Fibroblast of skin of scalp (primary cell): ENCODE measurements around the gene NSUN4.
"Not testable (repeated sequence)": the region's sequence is repeated elsewhere in the genome, so short reads cannot be mapped to it uniquely, and the experiment has no call there.

Experiments
- DNase-seq: peaks from one replicate; pipeline ENCODE4 v3.0.0-alpha.2; 2013

NSUN4 gene

GRCh38 chr1:46328182-46328581 is 12.4 kb upstream of the NSUN4 start:
- not testable (repeated sequence) for DNase-seq

GRCh38 chr1:46329807-46330206 is 10.8 kb upstream of the NSUN4 start:
- not testable (repeated sequence) for DNase-seq

GRCh38 chr1:46330381-46330780 is 10.2 kb upstream of the NSUN4 start:
- DNase-seq, result not testable (repeated sequence)

GRCh38 chr1:46331786-46332540 is 8.6 kb upstream of the NSUN4 start:
- not testable (repeated sequence) for DNase-seq

- peak; percentile 27 for DNase-seq
Measured at GRCh38 chr1:46333300-46334029, 7.1 kb upstream of the NSUN4 start.

- no peak for DNase-seq
Measured at GRCh38 chr1:46334030-46334384, 6.6 kb upstream of the NSUN4 start.

GRCh38 chr1:46335081-46335480 is 5.5 kb upstream of the NSUN4 start:
- no peak for DNase-seq

GRCh38 chr1:46337409-46337808 is 3.2 kb upstream of the NSUN4 start:
- DNase-seq, result not testable (repeated sequence)

GRCh38 chr1:46341222-46342083 is 846 bp downstream of the NSUN4 start:
- no peak for DNase-seq

GRCh38 chr1:46342084-46342656 is 1.6 kb downstream of the NSUN4 start:
- peak; percentile 46 for DNase-seq

- no peak for DNase-seq
Measured at GRCh38 chr1:46342677-46343350, 2.2 kb downstream of the NSUN4 start.

GRCh38 chr1:46343351-46343695 is 2.7 kb downstream of the NSUN4 start:
- DNase-seq, result no peak

- no peak for DNase-seq
Measured at GRCh38 chr1:46343705-46344104, 3.1 kb downstream of the NSUN4 start.

- no peak for DNase-seq
Measured at GRCh38 chr1:46344481-46344880, 3.9 kb downstream of the NSUN4 start.

GRCh38 chr1:46345281-46345680 is 4.7 kb downstream of the NSUN4 start:
- no peak for DNase-seq

GRCh38 chr1:46352363-46352762 is 11.8 kb downstream of the NSUN4 start:
- DNase-seq, result no peak

GRCh38 chr1:46355920-46356319 is 15.3 kb downstream of the NSUN4 start:
- not testable (repeated sequence) for DNase-seq

- no peak for DNase-seq
Measured at GRCh38 chr1:46362158-46362557, 21.6 kb downstream of the NSUN4 start.

- DNase-seq, result no peak
Measured at GRCh38 chr1:46363121-46363520, 22.5 kb downstream of the NSUN4 start.

- peak; percentile 25 for DNase-seq
Measured at GRCh38 chr1:46364612-46365011, 24.0 kb downstream of the NSUN4 start.

GRCh38 chr1:46365796-46366195 is 25.2 kb downstream of the NSUN4 start:
- not testable (repeated sequence) for DNase-seq

- no peak for DNase-seq
Measured at GRCh38 chr1:46367072-46367471, 26.5 kb downstream of the NSUN4 start.
